NCI-H2196 (cell line): ENCODE data around the gene TMEM163.
A peak's percentile ranks its signal among the peaks of the same experiment; 100 is the strongest.
"Not testable (repeated sequence)": the region's sequence is repeated elsewhere in the genome, so short reads cannot be mapped to it uniquely, and the experiment has no call there.

Source experiments
- DNase-seq: peaks from one replicate; lab custom pipeline; 2025; ENCODE audit not compliant: unreplicated experiment; lab: John Stamatoyannopoulos, UW

TMEM163 gene

DNA sequence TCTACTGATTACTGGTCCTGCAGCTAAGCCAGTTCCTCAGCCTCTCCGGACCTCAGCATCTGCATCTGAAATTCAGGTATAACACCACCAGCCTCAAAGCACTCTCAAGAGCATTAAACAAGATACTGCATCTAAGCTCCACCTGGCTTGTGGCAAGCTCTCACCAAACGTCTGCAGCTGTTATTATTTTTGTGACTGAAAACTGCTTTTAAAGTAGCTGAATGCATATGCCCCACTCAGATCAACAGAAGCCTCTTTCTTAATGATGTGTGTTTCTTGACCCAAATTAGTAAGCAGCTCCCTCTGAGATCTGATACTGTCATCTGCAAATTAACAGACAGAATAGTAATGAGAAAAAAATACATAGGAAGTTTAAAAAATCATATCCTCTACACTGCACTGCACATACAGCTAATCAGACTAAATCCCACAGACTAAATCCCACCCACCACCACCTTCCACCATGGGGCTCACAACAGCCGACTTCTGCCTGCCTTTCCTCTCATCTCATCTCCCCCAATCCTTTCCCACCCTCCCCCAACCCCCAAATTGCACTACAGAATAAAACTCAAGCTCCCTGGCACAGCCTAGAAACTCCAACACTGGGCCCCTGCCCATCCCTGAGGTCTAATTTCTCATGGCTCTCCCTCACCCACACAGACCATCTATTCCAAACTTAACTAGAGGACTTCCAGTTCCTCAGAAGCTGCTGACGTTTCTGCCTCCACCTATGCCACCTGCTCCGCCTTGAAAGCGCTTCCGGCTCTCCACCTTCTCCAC is 52.9 kb downstream of the TMEM163 start:
- no peak for DNase-seq

DNA sequence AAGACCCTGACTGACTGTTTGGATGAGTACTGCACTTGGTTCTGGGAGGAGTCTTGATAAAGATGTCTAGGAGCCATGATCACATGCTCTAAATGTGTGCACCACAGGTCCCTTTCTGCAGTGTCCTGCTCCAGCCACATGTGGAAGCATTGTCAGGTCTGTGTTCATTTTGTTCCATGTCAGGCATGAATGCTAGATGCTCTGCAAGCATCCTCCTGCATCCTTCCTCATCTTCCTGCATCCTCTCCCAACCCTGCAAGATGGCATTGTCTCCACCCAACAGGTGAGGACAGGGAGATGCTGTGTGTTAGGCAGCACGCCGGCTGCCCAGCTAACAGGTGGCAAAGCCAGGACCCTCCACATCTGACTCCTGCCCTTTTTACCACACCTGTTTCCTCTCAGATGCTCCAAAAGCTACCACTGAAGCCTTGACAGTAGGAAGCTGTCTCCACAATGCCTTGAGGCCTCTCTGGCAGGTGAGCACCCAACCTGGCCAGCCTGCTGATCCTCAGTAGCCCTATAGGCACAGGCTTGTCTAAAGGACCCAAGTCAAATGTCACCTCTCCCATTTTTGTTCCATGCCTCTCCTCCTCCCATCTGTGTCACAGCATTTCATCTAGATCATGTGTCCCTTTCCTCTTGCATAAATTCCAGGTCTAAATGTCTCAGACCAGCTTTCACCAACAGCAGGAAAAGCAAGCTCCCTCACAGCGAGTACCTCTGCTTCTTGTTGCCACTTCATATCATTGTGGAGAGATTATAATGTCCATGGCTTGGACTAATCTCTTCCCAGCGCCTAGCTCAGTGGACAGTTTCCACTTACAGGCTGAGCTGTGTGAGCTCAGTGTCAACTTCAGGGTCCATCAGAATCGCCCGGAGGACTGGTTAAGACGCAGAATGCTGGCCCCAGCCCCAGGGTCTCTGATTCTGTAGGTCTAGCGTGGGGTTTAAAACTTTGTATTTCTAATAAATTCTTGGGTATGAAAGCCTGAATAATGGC is 55.0 kb downstream of the TMEM163 start:
- DNase-seq = no peak

DNA sequence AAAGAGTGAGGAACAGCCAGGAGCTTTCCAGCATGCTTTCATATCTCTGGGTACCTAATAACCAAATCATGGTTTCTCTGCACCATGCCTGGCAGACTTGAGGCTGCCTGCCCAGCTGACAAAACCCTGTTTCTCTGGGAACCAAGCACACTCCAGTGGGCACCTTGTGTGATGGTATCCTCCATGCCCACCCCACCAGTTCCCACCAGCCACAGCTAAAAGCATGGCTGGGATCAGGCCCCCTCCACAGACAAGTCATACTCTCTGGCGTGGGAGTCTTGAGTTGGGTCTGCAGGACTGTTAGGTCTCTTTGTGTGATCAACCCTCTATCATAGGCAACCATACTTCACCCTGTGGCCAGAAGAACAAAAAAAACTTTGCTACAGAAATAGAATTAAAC is 56.0 kb downstream of the TMEM163 start:
- no peak for DNase-seq

DNA sequence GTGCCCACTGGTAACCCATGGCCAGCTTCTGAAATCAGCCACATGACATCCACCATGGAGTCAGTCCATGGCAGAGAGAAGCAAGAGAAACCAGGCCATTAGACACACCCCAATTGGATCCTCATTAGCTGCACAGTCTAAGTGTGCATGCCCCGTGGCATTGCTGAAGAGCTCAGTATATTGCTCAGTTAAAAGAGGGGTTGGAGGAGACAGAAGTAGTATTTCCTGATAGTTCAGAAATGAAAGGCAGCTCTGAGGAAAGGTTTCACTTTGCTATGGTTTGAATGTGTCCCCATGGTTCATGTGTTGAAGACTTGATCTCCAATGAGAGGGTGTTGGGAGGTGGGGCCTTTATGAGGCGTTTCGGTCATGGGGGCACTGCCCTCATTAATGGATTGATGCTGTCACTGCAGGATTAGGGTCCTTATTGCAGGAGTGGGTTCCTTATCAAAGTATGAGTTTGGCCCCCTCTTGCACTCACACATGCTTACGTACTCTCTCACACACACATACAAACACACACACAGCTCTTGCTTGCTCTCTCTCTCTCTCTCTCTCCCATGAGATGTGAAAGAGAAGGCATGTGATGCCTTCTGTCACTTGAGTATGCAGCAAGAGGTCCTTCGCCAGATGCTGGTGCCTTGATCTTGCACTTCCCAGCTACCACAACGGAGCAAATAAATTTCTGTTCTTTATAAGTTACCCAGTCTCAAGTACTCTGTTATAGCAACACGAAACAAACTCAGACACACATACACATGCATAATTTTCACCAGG is 58.0 kb downstream of the TMEM163 start:
- no peak for DNase-seq

DNA sequence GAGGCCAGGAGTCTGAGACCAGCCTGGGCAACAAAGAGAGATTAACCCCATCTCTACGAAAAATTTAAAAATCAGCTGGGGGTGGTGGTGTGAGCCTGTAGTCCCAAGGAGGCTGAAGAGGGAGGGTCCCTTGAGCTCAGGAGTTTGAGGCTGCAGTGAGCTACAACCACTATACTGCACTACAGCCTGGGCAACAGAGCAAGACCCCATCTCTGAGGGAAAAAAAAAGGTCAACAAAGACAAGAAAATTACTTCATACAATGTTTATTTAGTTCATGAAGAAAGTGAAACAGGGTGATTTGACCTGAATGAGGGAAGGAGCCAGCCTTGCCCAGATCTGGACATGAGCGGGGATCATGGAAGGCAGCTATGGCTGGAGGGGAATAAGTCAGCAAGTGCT is 59.1 kb downstream of the TMEM163 start:
- no peak for DNase-seq

DNA sequence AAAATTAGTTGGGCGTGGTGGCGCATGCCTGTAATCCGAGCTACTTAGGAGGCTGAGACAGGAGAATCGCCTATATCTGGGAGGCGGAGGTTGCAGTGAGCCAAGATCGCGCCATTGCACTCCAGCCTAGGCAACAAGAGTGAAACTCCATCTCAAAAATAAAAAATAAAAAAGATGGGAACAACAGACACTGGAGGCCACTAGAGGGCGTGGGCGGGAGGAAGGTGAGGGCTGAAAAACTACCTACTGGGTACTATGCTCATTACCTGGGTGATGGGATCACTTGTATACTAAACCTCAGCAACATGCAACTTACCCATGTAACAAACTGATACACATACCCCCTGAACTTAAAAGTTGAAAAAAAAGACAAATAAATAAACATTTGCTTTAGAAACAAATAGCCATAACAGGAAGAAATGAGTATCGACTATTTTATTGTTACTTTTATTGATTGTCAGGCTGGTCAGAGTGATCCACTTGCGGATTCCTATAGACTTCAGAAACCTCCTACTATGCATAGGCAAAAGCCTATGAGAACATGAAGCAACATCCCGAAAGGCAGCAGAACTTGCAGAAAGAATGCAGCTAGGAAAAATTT is 61.0 kb downstream of the TMEM163 start:
- DNase-seq = no peak

DNA sequence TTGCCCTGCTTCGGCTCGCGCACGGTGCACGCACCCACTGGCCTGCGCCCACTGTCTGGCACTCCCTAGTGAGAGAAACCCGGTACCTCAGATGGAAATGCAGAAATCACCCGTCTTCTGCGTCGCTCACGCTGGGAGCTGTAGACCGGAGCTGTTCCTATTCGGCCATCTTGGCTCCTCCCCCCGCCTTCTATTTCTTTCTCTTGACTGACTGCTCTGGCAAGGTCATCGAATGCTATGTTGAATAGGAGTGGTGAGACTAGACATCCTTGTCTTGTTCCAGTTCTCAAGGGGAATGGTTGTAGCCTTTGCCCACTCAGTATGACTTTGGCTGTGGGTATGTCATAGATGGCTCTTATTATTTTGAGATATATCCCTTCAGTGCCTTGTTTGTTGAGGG is 62.4 kb downstream of the TMEM163 start:
- DNase-seq = not testable (repeated sequence)

DNA sequence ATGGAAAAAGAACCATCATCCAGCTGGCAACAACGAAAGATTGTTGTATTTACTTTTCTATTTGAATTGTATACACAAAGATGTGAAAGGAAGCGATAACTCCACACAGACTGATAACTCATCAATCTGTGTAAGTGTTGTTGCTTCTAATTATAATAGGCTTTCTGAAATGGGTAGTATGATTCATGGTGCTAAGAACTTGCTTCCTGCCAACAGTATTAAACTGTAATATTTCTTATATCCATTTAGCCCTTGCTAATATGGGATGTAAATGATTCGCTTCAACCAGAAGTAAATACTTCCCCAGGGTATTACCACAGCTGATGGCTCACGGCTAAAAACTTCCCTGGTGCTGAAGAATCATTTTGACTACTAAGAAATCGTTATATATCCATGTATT is 70.2 kb downstream of the TMEM163 start:
- no peak for DNase-seq

DNA sequence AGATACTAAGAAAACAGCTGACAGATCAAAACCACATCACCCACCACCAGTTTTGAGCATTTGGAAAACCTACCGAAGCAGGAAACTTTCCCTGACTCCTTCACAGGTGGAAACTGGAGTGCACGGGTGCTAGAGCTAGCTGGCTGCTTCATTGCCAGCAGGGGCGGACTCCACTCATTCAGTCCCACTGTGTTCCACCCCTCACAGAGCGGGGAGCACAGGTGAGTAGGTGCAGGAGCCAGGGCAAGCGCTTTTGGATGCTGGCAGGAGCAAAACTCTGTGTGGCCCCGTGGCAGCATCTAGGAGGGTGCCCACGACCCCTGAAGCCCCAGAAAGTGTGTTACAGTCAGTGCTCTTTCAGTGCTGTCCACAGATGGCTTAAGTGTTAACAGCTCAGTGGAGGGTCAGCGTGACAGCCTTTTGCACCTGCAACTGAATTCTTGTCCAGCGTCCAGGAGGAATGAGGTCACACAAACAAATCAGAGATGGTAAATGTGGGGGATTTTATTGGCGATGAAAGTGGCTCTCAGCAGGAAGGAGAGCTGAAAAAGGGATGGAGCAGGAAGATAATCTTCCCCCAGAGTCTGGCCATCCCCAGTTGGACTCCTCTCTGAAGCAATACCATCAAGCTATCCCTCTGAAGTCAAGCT is 71.1 kb downstream of the TMEM163 start:
- peak; percentile 12 for DNase-seq

DNA sequence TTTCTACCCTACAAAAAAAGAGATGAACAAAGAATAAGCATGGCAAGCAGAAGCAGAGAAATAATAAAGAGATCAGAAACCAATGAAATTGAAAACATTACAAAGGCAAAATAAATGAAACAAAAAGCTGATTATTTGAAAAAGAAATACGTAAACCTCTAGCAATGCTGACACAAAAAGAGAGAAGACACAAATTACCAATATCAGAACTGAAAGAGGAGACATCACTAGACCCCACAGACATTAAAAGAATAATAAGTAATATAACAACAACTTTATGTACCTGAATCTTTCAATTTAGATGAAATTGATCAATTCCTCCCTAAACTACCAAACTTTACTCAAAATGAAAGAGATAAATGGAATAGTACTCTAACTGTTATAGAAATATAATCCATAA is 75.9 kb downstream of the TMEM163 start:
- no peak for DNase-seq

DNA sequence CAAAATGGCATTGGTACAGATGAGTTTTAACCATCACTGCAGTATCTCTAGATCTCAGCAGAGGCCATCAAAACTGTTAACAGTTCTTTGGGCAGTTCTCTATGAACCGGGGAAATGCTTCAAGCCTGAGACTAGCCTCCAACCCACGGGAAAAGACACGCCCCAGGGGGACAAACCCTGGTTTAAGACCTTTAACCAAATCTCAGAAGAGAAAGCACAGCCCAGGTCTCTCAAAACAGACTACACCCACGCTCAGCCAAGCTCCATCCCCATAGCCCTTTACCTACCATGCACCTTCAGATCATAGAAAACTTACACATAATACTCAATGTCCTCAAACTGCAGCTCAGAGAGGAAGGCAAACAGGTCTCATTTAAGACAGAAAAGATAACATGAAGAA is 78.3 kb downstream of the TMEM163 start:
- no peak for DNase-seq

DNA sequence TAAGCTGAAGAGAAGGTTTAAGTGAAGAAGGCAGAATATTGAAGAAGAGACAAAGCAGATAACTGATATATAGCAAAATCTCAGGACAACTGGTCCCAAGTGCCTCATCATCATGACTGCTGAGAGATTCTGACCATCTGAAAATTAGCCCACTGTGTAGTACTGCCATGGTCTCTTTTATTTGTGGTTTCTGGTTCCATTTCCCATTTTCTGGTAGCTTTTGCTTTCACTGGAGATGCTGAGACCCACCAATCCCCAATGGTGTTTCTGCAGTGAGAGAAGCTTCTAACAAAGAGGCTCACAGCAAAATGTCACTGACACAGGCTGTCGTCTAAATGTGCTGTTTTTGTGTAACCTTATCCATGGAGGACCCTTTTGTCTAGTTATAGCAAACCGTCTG is 79.5 kb downstream of the TMEM163 start:
- DNase-seq = no peak

DNA sequence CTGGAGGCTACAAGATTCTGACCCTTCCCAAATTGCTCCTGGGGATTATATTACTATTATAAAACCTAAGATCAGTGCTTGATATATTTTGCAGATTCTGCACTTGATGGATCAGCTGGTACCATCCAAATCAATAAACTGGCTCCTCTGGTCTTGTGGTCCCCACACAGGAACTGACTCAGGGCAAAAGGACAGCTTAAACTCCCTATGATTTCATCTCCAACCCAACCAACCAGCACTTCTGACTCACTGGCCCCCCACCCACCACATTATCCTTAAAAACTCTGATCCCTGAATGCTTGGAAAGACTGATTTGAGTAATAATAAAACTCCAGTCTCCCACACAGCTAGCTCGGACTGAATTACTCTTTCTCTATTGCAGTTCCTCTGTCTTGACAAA is 82.1 kb downstream of the TMEM163 start:
- DNase-seq = no peak

DNA sequence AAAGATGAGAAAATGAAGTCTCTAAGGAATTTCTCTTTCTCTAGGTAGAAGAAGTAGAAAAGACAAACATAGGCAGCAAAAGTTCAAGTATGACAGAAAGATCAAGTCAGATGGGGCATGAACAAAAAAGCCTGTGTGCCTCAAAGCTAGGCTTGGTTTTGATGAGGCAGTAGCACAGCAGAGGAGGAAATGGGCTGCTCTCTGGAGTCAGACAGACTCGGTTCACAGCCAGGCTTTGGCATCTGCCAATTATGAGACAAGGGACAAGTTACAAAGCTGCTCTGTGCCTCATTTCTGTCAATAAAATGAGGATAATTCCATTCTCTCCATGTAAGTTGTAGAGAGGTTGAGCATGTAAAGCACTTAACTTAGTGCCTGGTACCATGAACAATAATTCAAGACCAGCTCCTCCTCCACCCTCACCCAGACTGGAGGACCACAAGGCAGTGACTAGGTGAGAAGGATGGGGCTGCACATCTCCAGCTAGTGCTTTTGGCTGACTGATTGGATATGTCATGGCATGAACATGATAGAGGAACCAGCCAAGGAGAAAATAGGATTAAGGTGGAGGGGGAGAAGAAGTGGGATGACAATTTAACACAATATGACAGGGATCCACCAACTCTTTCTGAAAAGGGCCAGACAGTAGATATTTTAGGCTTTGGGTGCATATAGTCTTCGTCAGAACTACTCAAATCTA is 84.6 kb downstream of the TMEM163 start:
- no peak for DNase-seq

DNA sequence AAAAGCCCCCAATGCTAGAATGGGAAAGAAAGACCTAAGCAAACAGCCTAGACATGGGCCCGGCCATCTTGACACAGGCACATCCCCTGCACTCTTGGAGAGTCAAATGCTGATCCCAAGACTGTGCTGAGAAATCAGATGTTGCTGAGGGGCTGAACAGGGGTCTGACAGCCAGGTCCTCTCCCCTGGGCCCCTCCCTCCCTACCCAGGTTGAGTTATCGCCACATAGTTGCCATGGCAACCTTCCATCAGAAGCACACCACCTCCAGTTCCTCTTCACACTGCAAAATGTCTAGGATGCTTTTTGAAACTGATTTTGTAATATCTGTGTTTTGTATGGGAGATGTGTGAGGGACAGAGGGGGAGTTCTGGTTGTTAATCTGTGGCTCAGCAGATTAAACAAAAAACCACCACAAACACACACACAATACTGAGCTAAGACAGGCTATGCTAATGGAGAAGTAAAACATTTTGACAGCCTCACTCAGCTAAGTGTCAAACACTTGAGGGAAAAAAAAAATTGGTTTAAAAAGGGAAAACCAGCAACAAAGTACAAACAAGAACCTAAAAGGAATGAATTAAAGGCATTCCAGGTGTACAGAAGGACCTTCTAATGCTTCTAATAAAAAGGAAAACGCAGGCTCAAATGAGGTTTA is 88.2 kb downstream of the TMEM163 start:
- no peak for DNase-seq

DNA sequence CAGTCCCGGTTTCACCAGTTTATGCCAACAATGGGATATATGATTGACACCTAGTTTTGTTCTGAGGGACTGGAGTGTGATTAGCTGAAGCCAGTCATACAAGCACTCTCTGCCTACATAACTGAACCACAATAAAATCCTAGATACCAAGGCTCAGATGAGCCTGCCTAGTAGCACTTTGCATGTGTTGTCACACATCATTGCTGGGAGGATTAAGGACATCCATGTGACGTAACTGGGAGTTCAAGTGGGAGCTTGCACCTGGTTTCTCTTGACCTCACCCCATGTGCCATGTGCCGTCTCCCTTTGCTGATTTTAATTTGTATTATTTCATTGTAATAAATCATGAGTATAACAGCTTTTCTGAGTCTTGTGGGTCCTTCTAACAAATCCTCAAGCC is 90.3 kb downstream of the TMEM163 start:
- DNase-seq = no peak

DNA sequence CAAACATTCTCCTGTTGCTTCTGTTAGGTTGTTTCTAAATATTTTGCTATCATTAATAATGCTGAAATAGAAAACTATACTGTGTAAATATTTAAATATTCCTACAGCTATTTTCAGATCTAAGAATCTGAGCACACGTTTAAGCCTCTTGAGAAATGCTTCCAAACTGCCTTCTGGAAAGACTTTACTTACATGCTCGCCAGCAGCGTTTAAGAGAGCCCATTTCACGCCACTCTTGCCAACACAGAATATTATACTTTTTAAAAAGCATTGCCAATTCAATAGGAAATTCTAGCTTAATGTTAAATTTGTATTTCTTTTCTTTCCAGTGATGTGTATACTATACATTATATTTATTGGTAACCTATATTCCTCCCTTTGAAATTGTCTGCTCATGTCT is 92.0 kb downstream of the TMEM163 start:
- no peak for DNase-seq

DNA sequence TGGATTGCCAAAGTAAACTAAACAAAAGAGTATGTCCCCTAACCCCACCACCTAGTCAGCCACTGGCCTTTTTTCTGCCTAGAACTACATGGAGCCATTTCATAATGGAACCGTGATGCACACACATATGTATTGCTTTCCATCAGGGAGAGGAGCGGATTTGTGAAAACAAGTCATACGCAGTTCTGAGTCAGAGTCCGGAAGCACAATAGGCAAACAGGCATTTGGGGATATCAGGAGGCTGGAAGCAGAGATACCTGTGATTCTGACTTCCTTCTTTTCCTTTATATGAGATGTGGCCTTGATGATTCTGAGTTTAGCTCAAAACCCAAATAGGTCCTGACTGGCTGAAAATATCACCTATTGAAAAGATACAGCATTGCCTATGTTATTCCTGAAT is 93.5 kb downstream of the TMEM163 start:
- DNase-seq = no peak

DNA sequence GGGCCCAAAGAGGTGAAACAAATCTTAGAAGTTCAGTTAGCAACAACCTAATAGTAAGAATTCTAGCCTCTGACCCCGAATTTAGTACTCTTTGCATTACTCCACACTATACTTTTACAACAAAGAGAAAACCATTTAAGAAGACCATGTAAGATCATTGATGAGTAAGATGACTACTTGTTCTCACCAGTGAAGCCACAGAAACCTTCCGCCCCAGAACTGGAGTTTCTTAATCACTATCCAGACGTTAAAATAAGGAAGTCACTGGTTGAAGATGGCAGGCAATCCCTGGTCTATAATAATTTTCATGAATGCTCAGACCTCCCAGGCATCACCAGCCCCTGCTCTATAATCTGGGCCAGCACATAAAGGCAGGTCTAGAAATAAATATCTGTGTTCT is 95.0 kb downstream of the TMEM163 start:
- DNase-seq = no peak
